Stimulated activated effector memory CD8-positive, alpha-beta T cell treated with anti-CD3 and anti-CD28 coated beads, Interleukin-12 subunit alpha, Interleukin-12 subunit beta, amount 100 ng/mL, for 72 hours (primary cell): ENCODE measurements around the gene DNAH9.

Experiments used
- ATAC-seq: fragments of 150-1000 bp; cut with Tn5 transposase; 2 replicates; pipeline ENCODE4 v1.10.0; 2021
- DNase-seq, 2 donors: peaks; one replicate each; pipeline ENCODE4 v3.0.0; 2021 to 2022; ENCODE audit warnings: low spot score in 2 of 2
- H3K27ac Mint-ChIP-seq: one replicate; pipeline ENCODE4 v1.8.0; 2022; ENCODE audit warnings: mild to moderate bottlenecking, mixed read lengths
- H3K36me3 Mint-ChIP-seq: one replicate; pipeline ENCODE4 v1.8.0; 2022; ENCODE audit warnings: mild to moderate bottlenecking, mixed read lengths
- H3K4me1 Mint-ChIP-seq: one replicate; pipeline ENCODE4 v1.8.0; 2022; ENCODE audit warnings: mixed read lengths
- H3K4me3 Mint-ChIP-seq: one replicate; pipeline ENCODE4 v1.8.0; 2022; ENCODE audit warnings: mild to moderate bottlenecking, mixed read lengths
- H3K9me3 Mint-ChIP-seq: one replicate; pipeline ENCODE4 v1.8.0; 2022; ENCODE audit warnings: mixed read lengths

DNAH9 gene

GRCh38 chr17:11637796-11638195, 39.5 kb downstream of the DNAH9 start:
- ATAC-seq = no peak
- no peak overlapping the region for H3K4me3 Mint-ChIP-seq
- H3K36me3 Mint-ChIP-seq = no peaks in the 10 kb centered on the region
- no peak for DNase-seq
- no peak overlapping the region for H3K27ac Mint-ChIP-seq
- no peaks in the 10 kb centered on the region for H3K4me1 Mint-ChIP-seq
- peaks cover 16% of the 10 kb centered on the region for H3K9me3 Mint-ChIP-seq

GRCh38 chr17:11638700-11639265, 40.5 kb downstream of the DNAH9 start:
- H3K9me3 Mint-ChIP-seq = peaks cover 13% of the 10 kb centered on the region
- no peaks in the 10 kb centered on the region for H3K4me1 Mint-ChIP-seq
- H3K4me3 Mint-ChIP-seq = no peak overlapping the region
- no peak overlapping the region for H3K27ac Mint-ChIP-seq
- no peak for ATAC-seq
- no peaks in the 10 kb centered on the region for H3K36me3 Mint-ChIP-seq
- no peak for DNase-seq

GRCh38 chr17:11639736-11640462, 41.6 kb downstream of the DNAH9 start:
- Mint-ChIP-seq H3K4me3 (no peak overlapping the region), H3K27ac (no peak overlapping the region), H3K4me1 (no peaks in the 10 kb centered on the region), H3K36me3 (no peaks in the 10 kb centered on the region), H3K9me3 (peaks cover 10% of the 10 kb centered on the region)
- DNase-seq = no peak
- ATAC-seq = no peak

- ATAC-seq = no peak
- no peaks in the 10 kb centered on the region for H3K4me1 Mint-ChIP-seq
- H3K9me3 Mint-ChIP-seq = peaks cover 10% of the 10 kb centered on the region
These were observed 42.2 kb downstream of the DNAH9 start for GRCh38 chr17:11640463-11640814.

GRCh38 chr17:11641521-11642275, 43.4 kb downstream of the DNAH9 start:
- Mint-ChIP-seq H3K4me3 (no peak overlapping the region), H3K36me3 (no peaks in the 10 kb centered on the region), H3K4me1 (no peaks in the 10 kb centered on the region), H3K27ac (no peak overlapping the region), H3K9me3 (peaks cover 10% of the 10 kb centered on the region)
- ATAC-seq = peak; percentile 16
- DNase-seq = no peak

More at GRCh38 chr17:11640463-11640814, 42.2 kb downstream of the DNAH9 start:
- H3K36me3 Mint-ChIP-seq = no peaks in the 10 kb centered on the region
- no peak overlapping the region for H3K27ac Mint-ChIP-seq
- no peak overlapping the region for H3K4me3 Mint-ChIP-seq
- DNase-seq = no peak

GRCh38 chr17:11642655-11643054, 44.4 kb downstream of the DNAH9 start:
- no peak overlapping the region for H3K4me3 Mint-ChIP-seq
- no peaks in the 10 kb centered on the region for H3K4me1 Mint-ChIP-seq
- no peaks in the 10 kb centered on the region for H3K36me3 Mint-ChIP-seq
- peaks cover 8% of the 10 kb centered on the region for H3K9me3 Mint-ChIP-seq
- DNase-seq (no peak), ATAC-seq (no peak)
- no peak overlapping the region for H3K27ac Mint-ChIP-seq

GRCh38 chr17:11643851-11644250, 45.6 kb downstream of the DNAH9 start:
- Mint-ChIP-seq H3K9me3 (peaks cover 4% of the 10 kb centered on the region), H3K27ac (no peak overlapping the region), H3K4me1 (no peaks in the 10 kb centered on the region), H3K4me3 (no peak overlapping the region), H3K36me3 (no peaks in the 10 kb centered on the region)
- DNase-seq (no peak), ATAC-seq (no peak)

GRCh38 chr17:11644265-11645212, 46.3 kb downstream of the DNAH9 start:
- Mint-ChIP-seq H3K4me1 (no peaks in the 10 kb centered on the region), H3K36me3 (no peaks in the 10 kb centered on the region), H3K9me3 (peaks cover 3% of the 10 kb centered on the region), H3K4me3 (no peak overlapping the region), H3K27ac (no peak overlapping the region)
- DNase-seq = peak; percentile 3 to 52
- ATAC-seq = peak; percentile 39

GRCh38 chr17:11645426-11645825, 47.2 kb downstream of the DNAH9 start:
- H3K36me3 Mint-ChIP-seq = no peaks in the 10 kb centered on the region
- no peak overlapping the region for H3K27ac Mint-ChIP-seq
- H3K4me1 Mint-ChIP-seq = no peaks in the 10 kb centered on the region
- no peak for ATAC-seq
- H3K9me3 Mint-ChIP-seq = peaks cover 3% of the 10 kb centered on the region
- DNase-seq = no peak
- no peak overlapping the region for H3K4me3 Mint-ChIP-seq

GRCh38 chr17:11651089-11651488, 52.8 kb downstream of the DNAH9 start:
- H3K4me3 Mint-ChIP-seq = no peak overlapping the region
- DNase-seq = no peak
- no peak overlapping the region for H3K27ac Mint-ChIP-seq
- no peaks in the 10 kb centered on the region for H3K36me3 Mint-ChIP-seq
- H3K4me1 Mint-ChIP-seq = no peaks in the 10 kb centered on the region
- ATAC-seq = no peak
- H3K9me3 Mint-ChIP-seq = no peaks in the 10 kb centered on the region

GRCh38 chr17:11668618-11669017, 70.3 kb downstream of the DNAH9 start:
- ATAC-seq (no peak), DNase-seq (no peak)
- Mint-ChIP-seq H3K27ac (no peak overlapping the region), H3K36me3 (no peaks in the 10 kb centered on the region), H3K4me3 (no peak overlapping the region), H3K9me3 (peaks cover 6% of the 10 kb centered on the region), H3K4me1 (no peaks in the 10 kb centered on the region)

- Mint-ChIP-seq H3K36me3 (no peaks in the 10 kb centered on the region), H3K4me1 (no peaks in the 10 kb centered on the region), H3K9me3 (no peaks in the 10 kb centered on the region), H3K27ac (no peak overlapping the region), H3K4me3 (no peak overlapping the region)
- ATAC-seq (no peak), DNase-seq (no peak)
These were observed 72.9 kb downstream of the DNAH9 start for GRCh38 chr17:11671126-11671525.

- ATAC-seq = no peak
- Mint-ChIP-seq H3K4me3 (no peak overlapping the region), H3K9me3 (peaks cover 12% of the 10 kb centered on the region), H3K4me1 (no peaks in the 10 kb centered on the region), H3K27ac (no peak overlapping the region), H3K36me3 (no peaks in the 10 kb centered on the region)
- no peak for DNase-seq
These were observed 84.4 kb downstream of the DNAH9 start for GRCh38 chr17:11682646-11683045.

- no peak for DNase-seq
- Mint-ChIP-seq H3K4me1 (no peaks in the 10 kb centered on the region), H3K4me3 (no peak overlapping the region), H3K9me3 (no peaks in the 10 kb centered on the region), H3K27ac (no peak overlapping the region), H3K36me3 (no peaks in the 10 kb centered on the region)
- no peak for ATAC-seq
These were observed 92.4 kb downstream of the DNAH9 start for GRCh38 chr17:11690681-11691080.

GRCh38 chr17:11692688-11693087, 94.4 kb downstream of the DNAH9 start:
- Mint-ChIP-seq H3K4me3 (no peak overlapping the region), H3K9me3 (peaks cover 2% of the 10 kb centered on the region), H3K4me1 (no peaks in the 10 kb centered on the region), H3K27ac (no peak overlapping the region), H3K36me3 (no peaks in the 10 kb centered on the region)
- ATAC-seq (no peak), DNase-seq (no peak)
